ENCODE data around the gene OR51A2.
A peak's percentile ranks its signal among the peaks of the same experiment; 100 is the strongest.

Gene OR51A2

DNA sequence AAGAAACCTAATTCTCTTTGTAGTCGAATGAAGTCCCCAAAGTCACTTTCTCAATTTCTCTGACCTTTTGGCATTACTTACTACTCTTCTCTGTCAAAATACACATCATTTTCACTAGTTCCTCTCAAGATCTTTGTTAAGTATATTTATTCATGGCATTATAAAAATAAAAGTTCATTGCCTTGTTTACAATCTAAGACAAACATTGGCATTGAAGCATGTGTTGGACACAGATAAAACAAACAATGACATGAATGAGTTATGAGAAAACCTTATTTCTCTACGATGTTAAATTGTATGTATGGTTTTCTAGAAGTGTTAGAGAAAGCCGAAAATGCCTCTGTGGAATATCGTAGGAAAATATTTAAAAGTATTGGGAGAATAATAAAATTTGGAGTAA, 22.8 kb downstream of the OR51A2 start:
- no peak overlapping the region for H3K4me3 ChIP-seq (ENCODE audit: low read depth, low read length)
- no peak for TF ChIP-seq CTCF (IDR thresholded peaks at IDR 0.05; ENCODE audit: low read depth, low read length)
- in situ Hi-C loops (cut with HindIII; ENCODE audit: low sequenced_read_pairs) = no loop called here
- no peak for DNase-seq (ENCODE audit: low read depth, low spot score)

DNA sequence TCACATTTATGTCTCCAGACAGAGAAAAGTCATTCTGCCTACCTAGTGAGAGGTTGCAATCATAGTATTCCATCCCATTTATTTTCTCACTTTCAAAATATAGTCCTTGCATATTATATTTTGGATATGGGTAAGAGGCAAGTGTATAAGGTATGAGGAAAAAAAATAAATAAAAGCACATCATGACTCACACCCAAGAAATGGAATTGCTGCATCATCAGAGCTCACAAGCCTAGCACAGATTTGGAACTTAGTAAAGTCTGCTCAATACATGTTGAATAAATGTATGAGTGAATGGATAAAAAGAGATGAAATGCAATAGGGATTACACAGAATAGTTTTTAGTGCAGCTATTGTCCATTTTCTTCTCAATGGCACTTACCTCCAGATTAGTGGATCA, 28.9 kb downstream of the OR51A2 start:
- peak; percentile 11 for DNase-seq (ENCODE audit: low read depth, low spot score)
- H3K4me3 ChIP-seq (ENCODE audit: low read depth, low read length) = no peak overlapping the region
- in situ Hi-C loops (cut with HindIII; ENCODE audit: low sequenced_read_pairs) = no loop called here
- TF ChIP-seq CTCF (IDR thresholded peaks at IDR 0.05; ENCODE audit: low read depth, low read length) = no peak

DNA sequence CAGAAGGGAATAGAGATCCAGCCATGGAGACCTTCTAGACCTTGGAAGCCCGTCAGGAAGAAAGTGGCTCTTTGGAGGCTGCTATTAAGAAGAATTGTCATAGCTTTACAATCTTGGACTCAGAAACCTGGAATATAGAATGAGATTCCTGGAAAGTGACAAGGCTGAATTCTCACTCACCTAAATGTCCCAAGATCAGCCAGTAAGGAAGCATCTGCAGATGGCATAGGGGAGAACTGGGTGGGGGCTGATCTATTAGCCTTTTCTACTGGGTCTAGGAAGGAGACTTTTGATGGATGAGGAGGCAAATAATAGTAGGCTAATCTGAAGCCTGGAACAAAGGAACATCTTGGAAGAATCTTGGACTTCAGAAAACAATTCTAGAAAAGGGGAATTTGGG, 31.3 kb downstream of the OR51A2 start, which contains the start of gene OR51G1:
Gene OR51G1 (minus strand): TSS at position 101 of the 400 bp plus-strand sequence. CDS start 0 bp downstream, at position 101.
- DNase-seq (ENCODE audit: low read depth, low spot score) = no peak
- no peak for TF ChIP-seq CTCF (IDR thresholded peaks at IDR 0.05; ENCODE audit: low read depth, low read length)
- in situ Hi-C loops (cut with HindIII; ENCODE audit: low sequenced_read_pairs) = no loop called here
- H3K4me3 ChIP-seq (ENCODE audit: low read depth, low read length) = no peak within 1 kb of the TSS

DNA sequence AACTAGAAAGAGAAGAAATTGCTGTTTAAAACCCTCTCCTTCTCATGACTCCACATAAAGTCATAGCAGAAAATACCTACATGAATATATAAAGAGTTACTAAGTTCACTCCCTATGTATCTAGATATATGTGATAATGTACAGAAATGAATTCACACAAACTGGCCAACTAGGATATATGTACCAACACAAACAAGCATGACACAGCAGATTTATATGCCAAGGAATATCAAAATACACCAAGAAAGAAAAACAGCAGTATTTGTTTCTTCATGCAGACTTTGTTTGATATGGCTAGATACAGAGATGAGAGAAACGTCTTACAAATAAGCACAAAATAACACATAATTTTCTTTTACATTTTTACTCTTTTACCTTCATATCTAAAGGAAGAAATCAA, 33.2 kb downstream of the OR51A2 start:
- no peak for TF ChIP-seq CTCF (IDR thresholded peaks at IDR 0.05; ENCODE audit: low read depth, low read length)
- in situ Hi-C loops (cut with HindIII; ENCODE audit: low sequenced_read_pairs) = no loop called here
- no peak overlapping the region for H3K4me3 ChIP-seq (ENCODE audit: low read depth, low read length)
- no peak for DNase-seq (ENCODE audit: low read depth, low spot score)

GRCh38 chr11:4921796-4922195, 33.7 kb downstream of the OR51A2 start:
- no peak for DNase-seq (ENCODE audit: low read depth, low spot score)
- no peak for TF ChIP-seq CTCF (IDR thresholded peaks at IDR 0.05; ENCODE audit: low read depth, low read length)
- no peak overlapping the region for H3K4me3 ChIP-seq (ENCODE audit: low read depth, low read length)
- in situ Hi-C loops (cut with HindIII; ENCODE audit: low sequenced_read_pairs) = no loop called here

DNA sequence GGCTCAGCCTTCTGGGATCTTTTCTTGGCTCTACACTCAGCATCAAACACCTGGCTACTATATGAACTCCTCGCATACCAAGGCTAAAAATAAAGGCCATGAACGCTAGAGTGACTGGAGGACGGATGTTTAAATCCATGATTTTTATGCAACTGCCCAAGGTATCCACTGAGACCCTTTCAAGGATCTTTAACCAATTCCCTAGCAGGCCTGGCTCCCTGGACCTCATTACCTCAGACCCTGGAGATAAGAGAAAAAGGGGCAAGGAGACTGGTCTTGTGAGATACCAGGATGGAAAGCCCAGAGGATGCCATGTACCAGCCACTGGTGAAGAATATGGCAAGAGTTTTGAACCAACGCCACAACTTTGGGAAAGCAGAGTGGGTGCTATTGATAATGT, 36.3 kb downstream of the OR51A2 start, which contains the start of gene OR51G2:
Gene OR51G2 (minus strand): TSS at position 101 of the 400 bp plus-strand sequence. CDS start 3,687 bp downstream, outside the sequence.
- in situ Hi-C loops (cut with HindIII; ENCODE audit: low sequenced_read_pairs) = no loop called here
- no peak within 1 kb of the TSS for H3K4me3 ChIP-seq (ENCODE audit: low read depth, low read length)
- DNase-seq (ENCODE audit: low read depth, low spot score) = no peak
- TF ChIP-seq CTCF (IDR thresholded peaks at IDR 0.05; ENCODE audit: low read depth, low read length) = no peak

DNA sequence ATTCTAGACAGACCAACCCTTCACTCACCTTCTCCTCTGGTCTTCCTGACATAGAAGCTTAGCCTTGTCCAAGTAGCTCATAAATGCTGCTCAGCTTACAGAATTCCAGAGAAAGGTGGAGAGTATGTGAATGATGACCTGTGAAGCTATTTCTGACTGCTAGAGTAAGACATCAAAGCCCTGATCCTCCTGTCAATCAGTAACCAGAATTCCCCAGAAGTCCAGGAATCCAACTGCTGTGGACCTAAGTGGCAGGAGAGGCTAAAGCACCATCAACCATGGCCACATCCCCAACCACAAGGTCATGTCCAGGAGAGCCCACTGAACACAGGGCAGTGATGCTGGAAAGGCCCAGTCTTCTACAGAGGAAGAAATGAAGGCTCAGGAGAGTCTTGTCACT, 38.9 kb downstream of the OR51A2 start:
- DNase-seq (ENCODE audit: low read depth, low spot score) = no peak
- no peak for TF ChIP-seq CTCF (IDR thresholded peaks at IDR 0.05; ENCODE audit: low read depth, low read length)
- no peak overlapping the region for H3K4me3 ChIP-seq (ENCODE audit: low read depth, low read length)
- in situ Hi-C loops (cut with HindIII; ENCODE audit: low sequenced_read_pairs) = no loop called here
